IPS DF 6.9 (cell line): ENCODE measurements around the gene SFXN5.
A peak's percentile ranks its signal among the peaks of the same experiment; 100 is the strongest.

Experiments
- DNase-seq: peaks from one replicate; pipeline ENCODE4 v3.0.0-alpha.2; 2013; ENCODE audit warnings: low read depth, low spot score
- H3K27ac ChIP-seq: one replicate; pipeline ENCODE4 v1.5.1; 2013; ENCODE audit warnings: low read length, control low read depth
- H3K27me3 ChIP-seq: 2 replicates; pipeline ENCODE4 v1.6.1; 2013; ENCODE audit warnings: mild to moderate bottlenecking, low read length; ENCODE audit not compliant: control insufficient read depth, insufficient read depth
- H3K36me3 ChIP-seq: 2 replicates; pipeline ENCODE4 v1.6.1; 2013; ENCODE audit warnings: low read length; ENCODE audit not compliant: control insufficient read depth, insufficient read depth
- H3K4me1 ChIP-seq: 2 replicates; pipeline ENCODE4 v1.6.1; 2013; ENCODE audit warnings: low read length; ENCODE audit not compliant: control insufficient read depth, insufficient read depth
- H3K4me3 ChIP-seq: 2 replicates; pipeline ENCODE4 v1.5.1; 2013; ENCODE audit warnings: mild to moderate bottlenecking, low read length
- H3K9me3 ChIP-seq: 2 replicates; pipeline ENCODE4 v1.6.1; 2013; ENCODE audit warnings: low read length, inconsistent platforms; ENCODE audit not compliant: control insufficient read depth, insufficient read depth
- WGBS: extraction: QIAGEN DNeasy Blood & Tissue Kit; methylation state at CpG from one replicate; pipeline ENCODE4 v1.1.7; 2013; ENCODE audit warnings: mixed read lengths, missing lambda C conversion rate; ENCODE audit not compliant: insufficient read length, insufficient coverage; 5-methylcytosine and 5-hydroxymethylcytosine counted together

Gene SFXN5

GRCh38 chr2:72982781-72983499, 88.6 kb downstream of the SFXN5 start:
- WGBS: no CpG with 5 or more reads among the region's 11 CpGs
- Histone ChIP-seq H3K27me3 (no peaks in the 10 kb centered on the region), H3K27ac (no peak overlapping the region), H3K4me3 (no peak overlapping the region), H3K36me3 (no peaks in the 10 kb centered on the region), H3K4me1 (no peaks in the 10 kb centered on the region), H3K9me3 (no peaks in the 10 kb centered on the region)
- DNase-seq: no peak

- no CpG with 5 or more reads among the region's 2 CpGs for WGBS
- no peaks in the 10 kb centered on the region for H3K4me1 ChIP-seq
- H3K36me3 ChIP-seq: no peaks in the 10 kb centered on the region
- no peaks in the 10 kb centered on the region for H3K9me3 ChIP-seq
- H3K27ac ChIP-seq: no peak overlapping the region
- no peak for DNase-seq
- no peak overlapping the region for H3K4me3 ChIP-seq
- no peaks in the 10 kb centered on the region for H3K27me3 ChIP-seq
Observed at GRCh38 chr2:72982219-72982618, 89.3 kb downstream of the SFXN5 start.

GRCh38 chr2:72981536-72981935, 90.0 kb downstream of the SFXN5 start:
- no peaks in the 10 kb centered on the region for H3K36me3 ChIP-seq
- no peak overlapping the region for H3K4me3 ChIP-seq
- no peak for DNase-seq
- no peaks in the 10 kb centered on the region for H3K9me3 ChIP-seq
- no peaks in the 10 kb centered on the region for H3K4me1 ChIP-seq
- H3K27ac ChIP-seq: no peak overlapping the region
- no peaks in the 10 kb centered on the region for H3K27me3 ChIP-seq
- 97% methylated on average over 4 of the region's 5 CpGs for WGBS

- no peaks in the 10 kb centered on the region for H3K9me3 ChIP-seq
- WGBS: no CpG with 5 or more reads among the region's 11 CpGs
- no peaks in the 10 kb centered on the region for H3K4me1 ChIP-seq
- H3K27ac ChIP-seq: no peak overlapping the region
- no peaks in the 10 kb centered on the region for H3K27me3 ChIP-seq
- H3K36me3 ChIP-seq: no peaks in the 10 kb centered on the region
- no peak overlapping the region for H3K4me3 ChIP-seq
- DNase-seq: no peak
Observed at GRCh38 chr2:72980535-72981217, 90.8 kb downstream of the SFXN5 start.

- no peak for DNase-seq
Observed at GRCh38 chr2:72979896-72980295, 91.6 kb downstream of the SFXN5 start.

GRCh38 chr2:72975017-72975416, 96.5 kb downstream of the SFXN5 start:
- Histone ChIP-seq H3K27ac (no peak overlapping the region), H3K4me1 (peaks cover 6% of the 10 kb centered on the region), H3K4me3 (no peak overlapping the region), H3K9me3 (no peaks in the 10 kb centered on the region), H3K27me3 (no peaks in the 10 kb centered on the region), H3K36me3 (no peaks in the 10 kb centered on the region)
- no peak for DNase-seq
- WGBS: no CpG with 5 or more reads among the region's 3 CpGs

More at GRCh38 chr2:72979896-72980295, 91.6 kb downstream of the SFXN5 start:
- Histone ChIP-seq H3K4me1 (no peaks in the 10 kb centered on the region), H3K27ac (no peak overlapping the region), H3K9me3 (no peaks in the 10 kb centered on the region), H3K36me3 (no peaks in the 10 kb centered on the region), H3K27me3 (no peaks in the 10 kb centered on the region), H3K4me3 (no peak overlapping the region)
- no CpG with 5 or more reads among the region's 3 CpGs for WGBS

- H3K4me3 ChIP-seq: no peak overlapping the region
- H3K27me3 ChIP-seq: no peaks in the 10 kb centered on the region
- H3K36me3 ChIP-seq: no peaks in the 10 kb centered on the region
- peaks cover 6% of the 10 kb centered on the region for H3K4me1 ChIP-seq
- no peak overlapping the region for H3K27ac ChIP-seq
- WGBS: no CpG with 5 or more reads among the region's 2 CpGs
- no peak for DNase-seq
- no peaks in the 10 kb centered on the region for H3K9me3 ChIP-seq
Observed at GRCh38 chr2:72974436-72974754, 97.1 kb downstream of the SFXN5 start.

- peak; percentile 58 for DNase-seq
- no peaks in the 10 kb centered on the region for H3K27me3 ChIP-seq
- no CpG with 5 or more reads among the region's 12 CpGs for WGBS
- peaks cover 6% of the 10 kb centered on the region for H3K4me1 ChIP-seq
- no peak overlapping the region for H3K27ac ChIP-seq
- H3K36me3 ChIP-seq: no peaks in the 10 kb centered on the region
- no peaks in the 10 kb centered on the region for H3K9me3 ChIP-seq
- no peak overlapping the region for H3K4me3 ChIP-seq
Observed at GRCh38 chr2:72973566-72974435, 97.7 kb downstream of the SFXN5 start.

GRCh38 chr2:72973137-72973535, 98.4 kb downstream of the SFXN5 start:
- Histone ChIP-seq H3K36me3 (no peaks in the 10 kb centered on the region), H3K9me3 (no peaks in the 10 kb centered on the region), H3K4me3 (no peak overlapping the region), H3K27ac (no peak overlapping the region), H3K4me1 (peaks cover 6% of the 10 kb centered on the region), H3K27me3 (no peaks in the 10 kb centered on the region)
- no peak for DNase-seq
- WGBS: no CpG with 5 or more reads among the region's 8 CpGs

- peaks cover 6% of the 10 kb centered on the region for H3K4me1 ChIP-seq
- no peaks in the 10 kb centered on the region for H3K9me3 ChIP-seq
- no peaks in the 10 kb centered on the region for H3K27me3 ChIP-seq
- DNase-seq: no peak
- no peak overlapping the region for H3K4me3 ChIP-seq
- WGBS: no CpG with 5 or more reads among the region's 12 CpGs
- no peaks in the 10 kb centered on the region for H3K36me3 ChIP-seq
- no peak overlapping the region for H3K27ac ChIP-seq
Observed at GRCh38 chr2:72972352-72973136, 99.0 kb downstream of the SFXN5 start.
